UCSD-AML1 (cell line): ENCODE data around the gene NADK2.
A peak's percentile ranks its signal among the peaks of the same experiment; 100 is the strongest.

Experiments
- DNase-seq: peaks from one replicate; lab custom pipeline; 2025; ENCODE audit not compliant: unreplicated experiment; lab: John Stamatoyannopoulos, UW

Gene NADK2

DNA sequence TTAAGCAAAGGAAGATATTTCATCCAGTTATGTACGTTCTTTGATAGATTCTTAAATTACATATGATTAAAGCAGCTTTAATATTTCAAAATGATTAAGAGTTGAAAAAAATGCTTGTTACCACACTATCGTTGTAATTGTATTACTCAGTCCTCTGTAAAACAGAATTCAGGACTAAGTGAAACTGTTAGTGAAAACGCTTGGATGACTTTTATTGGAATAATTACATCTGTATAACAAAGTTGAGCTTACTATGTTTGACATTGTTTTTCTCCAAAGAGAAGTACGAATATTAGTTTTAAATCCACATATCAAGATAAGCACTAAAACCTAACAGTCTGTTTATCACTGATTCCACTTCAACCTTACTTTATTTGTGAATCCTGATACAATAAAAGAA is 8.7 kb upstream of the NADK2 start:
- no peak for DNase-seq

- DNase-seq, result no peak
Measured at GRCh38 chr5:36246036-36246800, 4.5 kb upstream of the NADK2 start.

GRCh38 chr5:36244076-36244475 is 2.4 kb upstream of the NADK2 start:
- DNase-seq, result no peak

- DNase-seq, result no peak
Measured at GRCh38 chr5:36243653-36244052, 1.9 kb upstream of the NADK2 start.

DNA sequence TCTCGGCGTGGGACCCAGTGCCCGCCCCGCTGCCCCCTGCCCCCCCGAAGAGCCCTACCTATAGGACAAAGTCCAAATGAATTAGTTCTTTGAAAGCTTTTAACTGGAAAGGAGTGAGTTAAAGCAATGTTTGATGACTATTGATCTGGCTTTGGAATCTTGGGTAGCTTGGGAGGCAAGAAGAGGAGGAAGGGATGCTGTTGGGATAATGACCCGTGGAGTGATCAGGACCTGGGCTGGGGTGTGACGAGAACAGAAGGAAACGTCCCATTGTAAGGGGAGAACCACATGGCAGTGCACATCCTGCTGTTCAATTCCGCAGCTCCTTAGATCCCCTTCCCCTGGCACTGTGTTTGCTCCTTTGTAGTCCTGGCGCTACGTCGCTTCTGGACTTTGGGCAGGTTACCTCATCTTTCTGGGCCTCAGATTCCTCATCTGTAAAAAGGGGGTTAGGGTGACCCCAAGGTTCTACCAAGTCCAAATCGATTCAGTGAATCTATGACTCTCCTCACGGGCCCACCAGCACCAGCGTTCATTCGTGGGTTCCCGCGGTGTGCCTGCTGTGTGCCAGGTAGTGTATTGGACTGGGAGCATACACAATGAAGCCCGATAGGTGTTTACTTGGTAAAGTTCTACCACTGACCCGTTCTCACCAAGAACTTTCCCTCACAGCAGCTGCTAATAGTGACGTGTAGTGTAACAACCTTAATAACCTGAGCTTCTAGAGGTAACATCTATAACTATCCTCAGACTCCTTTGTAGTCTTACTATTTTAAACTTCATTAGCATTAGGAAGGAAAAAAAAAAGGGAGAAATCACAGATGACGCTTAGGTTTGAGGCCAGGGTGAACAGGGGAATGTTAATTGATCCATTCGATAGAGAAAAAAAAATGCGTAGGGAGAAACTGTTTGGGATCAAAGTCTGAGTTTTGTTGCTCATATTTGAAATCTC is 1.1 kb upstream of the NADK2 start:
- peak; percentile 21 for DNase-seq

- peak; percentile 76 for DNase-seq
Measured at GRCh38 chr5:36240779-36241630, 720 bp downstream of the NADK2 start.

- no peak for DNase-seq
Measured at GRCh38 chr5:36239370-36240293, 2.1 kb downstream of the NADK2 start.

GRCh38 chr5:36238502-36239295 is 3.0 kb downstream of the NADK2 start:
- no peak for DNase-seq

GRCh38 chr5:36237751-36238150 is 4.0 kb downstream of the NADK2 start:
- no peak for DNase-seq

- DNase-seq, result no peak
Measured at GRCh38 chr5:36236801-36237200, 4.9 kb downstream of the NADK2 start.

- no peak for DNase-seq
Measured at GRCh38 chr5:36232533-36232932, 9.2 kb downstream of the NADK2 start.

DNA sequence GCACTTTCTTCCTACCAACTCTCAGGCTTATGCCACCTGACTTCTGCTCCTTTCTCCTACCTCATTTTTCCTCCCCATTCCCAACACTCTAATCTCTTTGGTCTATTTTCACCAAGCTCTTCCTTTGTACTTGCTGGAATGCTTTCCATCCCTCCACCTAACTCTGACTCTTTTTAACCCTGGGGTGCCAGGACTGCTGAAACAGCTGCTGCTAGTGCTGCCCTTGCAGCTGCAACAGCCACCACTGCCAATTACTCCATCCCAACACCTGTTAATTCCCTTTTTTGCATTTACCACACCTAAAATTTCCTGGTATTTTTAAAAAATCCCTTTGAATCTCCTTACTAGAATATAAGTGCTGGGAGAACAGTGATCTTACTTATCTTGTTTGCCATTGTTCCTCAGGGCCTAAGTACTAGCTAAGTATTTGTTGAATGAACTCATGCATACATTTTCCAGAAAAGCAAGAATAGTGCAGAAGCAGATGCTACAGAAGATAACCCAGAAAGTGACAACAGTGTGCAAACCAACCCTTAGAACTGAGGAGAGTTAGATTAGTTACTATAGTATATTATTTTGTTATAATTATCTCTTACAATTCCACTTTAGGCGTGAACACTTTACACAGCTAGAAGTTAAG is 11.5 kb downstream of the NADK2 start:
- no peak for DNase-seq

GRCh38 chr5:36228505-36228904 is 13.2 kb downstream of the NADK2 start:
- no peak for DNase-seq

GRCh38 chr5:36227046-36227445 is 14.7 kb downstream of the NADK2 start:
- no peak for DNase-seq

- DNase-seq, result no peak
Measured at GRCh38 chr5:36222620-36223019, 19.1 kb downstream of the NADK2 start.

DNA sequence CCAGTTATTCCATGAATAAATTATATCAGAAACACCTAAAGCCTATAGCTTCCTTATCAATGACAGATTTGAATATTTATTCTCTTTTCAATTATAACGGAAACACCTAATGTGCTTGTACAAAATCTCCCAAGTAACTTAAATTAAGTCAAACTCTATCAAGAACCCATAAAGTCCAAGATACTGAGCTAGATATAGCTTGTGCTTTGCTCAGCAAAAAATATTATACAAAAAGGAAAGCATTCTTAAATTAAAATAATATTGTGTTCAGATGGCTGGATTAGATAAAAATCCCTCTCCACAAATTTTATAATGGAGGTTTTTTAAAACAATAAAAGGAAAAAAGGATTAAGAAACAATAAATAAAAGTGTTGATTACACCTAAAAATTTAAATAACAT is 23.7 kb downstream of the NADK2 start:
- DNase-seq, result no peak

- DNase-seq, result no peak
Measured at GRCh38 chr5:36217567-36217966, 24.2 kb downstream of the NADK2 start.

DNA sequence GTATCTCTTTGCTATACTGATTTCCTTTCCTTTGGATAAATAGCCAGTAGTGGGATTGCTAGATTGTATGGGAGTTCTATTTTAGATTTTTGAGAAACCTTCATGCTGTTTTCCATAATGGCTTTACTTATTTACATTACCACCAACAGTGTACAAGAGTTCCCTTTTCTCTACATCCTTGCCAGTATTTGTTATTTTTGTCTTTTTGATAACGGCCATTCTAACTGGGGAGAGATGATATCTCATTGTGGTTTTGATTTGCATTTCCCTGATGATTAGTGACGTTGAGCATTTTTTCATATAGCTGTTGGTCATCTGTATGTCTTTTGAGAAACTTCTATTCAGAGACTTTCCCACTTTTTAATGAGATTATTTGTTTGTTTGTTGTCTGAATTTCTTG is 25.8 kb downstream of the NADK2 start:
- no peak for DNase-seq

DNA sequence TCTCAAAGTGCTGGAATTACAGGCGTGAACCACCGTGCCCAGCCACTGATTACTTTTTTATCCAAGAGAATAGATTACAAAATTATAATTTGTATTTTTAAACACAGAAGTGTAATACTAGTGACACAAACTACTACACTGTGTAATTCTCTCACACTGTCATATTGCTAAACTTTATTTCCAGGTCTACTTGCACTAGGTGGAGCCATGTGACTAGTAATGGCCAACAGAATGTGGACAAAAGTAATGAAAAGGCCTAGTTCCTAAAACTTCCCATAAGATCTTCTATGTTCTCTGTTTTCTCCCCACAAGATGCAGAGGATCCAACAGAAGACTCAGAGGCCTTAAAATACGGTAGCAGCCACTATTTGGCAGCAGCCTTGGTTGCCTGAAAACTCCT is 27.3 kb downstream of the NADK2 start:
- no peak for DNase-seq
